ENCODE results near the gene SLC9A9. TPM values are rescaled to one million over a fixed set of nuclear protein-coding genes. Genes with fewer than 3 reads are reported as not detected.

Gene SLC9A9
- total and polyA plus RNA-seq, 4 donors: 3.3 to 15.0 (median 6.1) TPM

DNA sequence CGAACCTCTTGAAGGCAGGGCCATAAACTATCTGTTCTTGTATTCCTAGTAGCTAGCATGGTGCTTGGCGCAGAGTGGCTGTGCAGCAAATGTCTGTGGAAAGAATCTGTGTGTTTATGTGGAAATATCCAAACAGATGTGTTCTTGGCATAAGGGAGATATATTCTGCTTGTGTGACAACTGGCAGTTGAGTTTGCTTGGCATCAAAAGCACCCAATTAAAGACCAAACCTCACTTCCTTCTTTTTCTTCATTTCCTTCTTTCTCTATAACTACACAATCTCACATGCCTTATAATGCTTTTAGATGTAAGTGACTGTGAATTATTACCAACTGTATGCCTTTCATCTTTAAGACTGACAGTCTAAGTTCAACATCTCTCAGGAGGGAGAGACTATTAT lies 296.5 kb downstream of the SLC9A9 start:
- Histone ChIP-seq H3K4me3 (ENCODE audit: low read depth in 1 of 3, low read length in 3 of 3) (no peak overlapping the region), H3K36me3 (ENCODE audit: control insufficient read depth in 4 of 4, insufficient read depth in 3 of 4, low read depth in 1 of 4, low read length in 3 of 4) (no peaks in the 10 kb centered on the region), H3K4me1 (ENCODE audit: control insufficient read depth in 4 of 4, insufficient read depth in 4 of 4, low read length in 3 of 4) (no peaks in the 10 kb centered on the region), H3K27ac (ENCODE audit: low read depth in 1 of 2, low read length in 2 of 2) (no peak overlapping the region), H3K9me3 (ENCODE audit: control insufficient read depth in 4 of 4, low read length in 3 of 4) (no peaks in the 10 kb centered on the region), H3K27me3 (ENCODE audit: control insufficient read depth in 4 of 4, insufficient read depth in 4 of 4, low read length in 3 of 4) (no peaks in the 10 kb centered on the region), H3K9ac (ENCODE audit: low read depth in 1 of 2, low read length in 2 of 2) (no peak overlapping the region)
- DNase-seq (ENCODE audit: low spot score): no peak
- TF ChIP-seq EGR1 (IDR thresholded peaks at IDR 0.05; ENCODE audit: low read depth in 2 of 2): no peak
- no peak for TF ChIP-seq NR2F2 (IDR thresholded peaks at IDR 0.05)
- TF ChIP-seq SP1 (IDR thresholded peaks at IDR 0.05): no peak
- no peak for TF ChIP-seq HNF4G (IDR thresholded peaks at IDR 0.05)
- TF ChIP-seq, protein P1, sequence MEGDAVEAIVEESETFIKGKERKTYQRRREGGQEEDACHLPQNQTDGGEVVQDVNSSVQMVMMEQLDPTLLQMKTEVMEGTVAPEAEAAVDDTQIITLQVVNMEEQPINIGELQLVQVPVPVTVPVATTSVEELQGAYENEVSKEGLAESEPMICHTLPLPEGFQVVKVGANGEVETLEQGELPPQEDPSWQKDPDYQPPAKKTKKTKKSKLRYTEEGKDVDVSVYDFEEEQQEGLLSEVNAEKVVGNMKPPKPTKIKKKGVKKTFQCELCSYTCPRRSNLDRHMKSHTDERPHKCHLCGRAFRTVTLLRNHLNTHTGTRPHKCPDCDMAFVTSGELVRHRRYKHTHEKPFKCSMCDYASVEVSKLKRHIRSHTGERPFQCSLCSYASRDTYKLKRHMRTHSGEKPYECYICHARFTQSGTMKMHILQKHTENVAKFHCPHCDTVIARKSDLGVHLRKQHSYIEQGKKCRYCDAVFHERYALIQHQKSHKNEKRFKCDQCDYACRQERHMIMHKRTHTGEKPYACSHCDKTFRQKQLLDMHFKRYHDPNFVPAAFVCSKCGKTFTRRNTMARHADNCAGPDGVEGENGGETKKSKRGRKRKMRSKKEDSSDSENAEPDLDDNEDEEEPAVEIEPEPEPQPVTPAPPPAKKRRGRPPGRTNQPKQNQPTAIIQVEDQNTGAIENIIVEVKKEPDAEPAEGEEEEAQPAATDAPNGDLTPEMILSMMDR (IDR thresholded peaks at IDR 0.05; ENCODE audit: low read depth, low read length, missing input control): no peak
- TF ChIP-seq RXRA (IDR thresholded peaks at IDR 0.05): no peak
- TF ChIP-seq YY1 (IDR thresholded peaks at IDR 0.05): no peak
- TF ChIP-seq FOXA1 (IDR thresholded peaks at IDR 0.05): no peak
- TF ChIP-seq TAF1 (conservative IDR thresholded peaks at IDR 0.05): no peak
- TF ChIP-seq HNF4A (conservative IDR thresholded peaks at IDR 0.05): no peak
- no peak for TF ChIP-seq RAD21 (IDR thresholded peaks at IDR 0.05)
- TF ChIP-seq, protein P2, sequence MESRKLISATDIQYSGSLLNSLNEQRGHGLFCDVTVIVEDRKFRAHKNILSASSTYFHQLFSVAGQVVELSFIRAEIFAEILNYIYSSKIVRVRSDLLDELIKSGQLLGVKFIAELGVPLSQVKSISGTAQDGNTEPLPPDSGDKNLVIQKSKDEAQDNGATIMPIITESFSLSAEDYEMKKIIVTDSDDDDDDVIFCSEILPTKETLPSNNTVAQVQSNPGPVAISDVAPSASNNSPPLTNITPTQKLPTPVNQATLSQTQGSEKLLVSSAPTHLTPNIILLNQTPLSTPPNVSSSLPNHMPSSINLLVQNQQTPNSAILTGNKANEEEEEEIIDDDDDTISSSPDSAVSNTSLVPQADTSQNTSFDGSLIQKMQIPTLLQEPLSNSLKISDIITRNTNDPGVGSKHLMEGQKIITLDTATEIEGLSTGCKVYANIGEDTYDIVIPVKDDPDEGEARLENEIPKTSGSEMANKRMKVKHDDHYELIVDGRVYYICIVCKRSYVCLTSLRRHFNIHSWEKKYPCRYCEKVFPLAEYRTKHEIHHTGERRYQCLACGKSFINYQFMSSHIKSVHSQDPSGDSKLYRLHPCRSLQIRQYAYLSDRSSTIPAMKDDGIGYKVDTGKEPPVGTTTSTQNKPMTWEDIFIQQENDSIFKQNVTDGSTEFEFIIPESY (IDR thresholded peaks at IDR 0.05): no peak
- TF ChIP-seq, protein P3, sequence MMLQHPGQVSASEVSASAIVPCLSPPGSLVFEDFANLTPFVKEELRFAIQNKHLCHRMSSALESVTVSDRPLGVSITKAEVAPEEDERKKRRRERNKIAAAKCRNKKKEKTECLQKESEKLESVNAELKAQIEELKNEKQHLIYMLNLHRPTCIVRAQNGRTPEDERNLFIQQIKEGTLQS (IDR thresholded peaks at IDR 0.05): no peak
- TF ChIP-seq JUND (IDR thresholded peaks at IDR 0.05): no peak
- TF ChIP-seq, protein P4, sequence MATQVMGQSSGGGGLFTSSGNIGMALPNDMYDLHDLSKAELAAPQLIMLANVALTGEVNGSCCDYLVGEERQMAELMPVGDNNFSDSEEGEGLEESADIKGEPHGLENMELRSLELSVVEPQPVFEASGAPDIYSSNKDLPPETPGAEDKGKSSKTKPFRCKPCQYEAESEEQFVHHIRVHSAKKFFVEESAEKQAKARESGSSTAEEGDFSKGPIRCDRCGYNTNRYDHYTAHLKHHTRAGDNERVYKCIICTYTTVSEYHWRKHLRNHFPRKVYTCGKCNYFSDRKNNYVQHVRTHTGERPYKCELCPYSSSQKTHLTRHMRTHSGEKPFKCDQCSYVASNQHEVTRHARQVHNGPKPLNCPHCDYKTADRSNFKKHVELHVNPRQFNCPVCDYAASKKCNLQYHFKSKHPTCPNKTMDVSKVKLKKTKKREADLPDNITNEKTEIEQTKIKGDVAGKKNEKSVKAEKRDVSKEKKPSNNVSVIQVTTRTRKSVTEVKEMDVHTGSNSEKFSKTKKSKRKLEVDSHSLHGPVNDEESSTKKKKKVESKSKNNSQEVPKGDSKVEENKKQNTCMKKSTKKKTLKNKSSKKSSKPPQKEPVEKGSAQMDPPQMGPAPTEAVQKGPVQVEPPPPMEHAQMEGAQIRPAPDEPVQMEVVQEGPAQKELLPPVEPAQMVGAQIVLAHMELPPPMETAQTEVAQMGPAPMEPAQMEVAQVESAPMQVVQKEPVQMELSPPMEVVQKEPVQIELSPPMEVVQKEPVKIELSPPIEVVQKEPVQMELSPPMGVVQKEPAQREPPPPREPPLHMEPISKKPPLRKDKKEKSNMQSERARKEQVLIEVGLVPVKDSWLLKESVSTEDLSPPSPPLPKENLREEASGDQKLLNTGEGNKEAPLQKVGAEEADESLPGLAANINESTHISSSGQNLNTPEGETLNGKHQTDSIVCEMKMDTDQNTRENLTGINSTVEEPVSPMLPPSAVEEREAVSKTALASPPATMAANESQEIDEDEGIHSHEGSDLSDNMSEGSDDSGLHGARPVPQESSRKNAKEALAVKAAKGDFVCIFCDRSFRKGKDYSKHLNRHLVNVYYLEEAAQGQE (IDR thresholded peaks at IDR 0.05): no peak
- TF ChIP-seq FOXA2 (IDR thresholded peaks at IDR 0.05): no peak
- no peak for TF ChIP-seq GABPA (IDR thresholded peaks at IDR 0.05 in 1 of 2, conservative IDR thresholded peaks at IDR 0.05 in 1 of 2)
- no peak for TF ChIP-seq MAX (IDR thresholded peaks at IDR 0.05)
- WGBS: 91% methylated on average over 2 of the region's 2 CpGs
